ENCODE results near the gene BCAS3. TPM values are rescaled to one million over a fixed set of nuclear protein-coding genes. Genes with fewer than 3 reads are reported as not detected.
"Not testable (repeated sequence)": the region's sequence is repeated elsewhere in the genome, so short reads cannot be mapped to it uniquely, and the experiment has no call there.

BCAS3 gene
- polyA plus RNA-seq, 3 donors from 2014 or later = 26.3 to 53.8 (median 50.1) TPM

DNA sequence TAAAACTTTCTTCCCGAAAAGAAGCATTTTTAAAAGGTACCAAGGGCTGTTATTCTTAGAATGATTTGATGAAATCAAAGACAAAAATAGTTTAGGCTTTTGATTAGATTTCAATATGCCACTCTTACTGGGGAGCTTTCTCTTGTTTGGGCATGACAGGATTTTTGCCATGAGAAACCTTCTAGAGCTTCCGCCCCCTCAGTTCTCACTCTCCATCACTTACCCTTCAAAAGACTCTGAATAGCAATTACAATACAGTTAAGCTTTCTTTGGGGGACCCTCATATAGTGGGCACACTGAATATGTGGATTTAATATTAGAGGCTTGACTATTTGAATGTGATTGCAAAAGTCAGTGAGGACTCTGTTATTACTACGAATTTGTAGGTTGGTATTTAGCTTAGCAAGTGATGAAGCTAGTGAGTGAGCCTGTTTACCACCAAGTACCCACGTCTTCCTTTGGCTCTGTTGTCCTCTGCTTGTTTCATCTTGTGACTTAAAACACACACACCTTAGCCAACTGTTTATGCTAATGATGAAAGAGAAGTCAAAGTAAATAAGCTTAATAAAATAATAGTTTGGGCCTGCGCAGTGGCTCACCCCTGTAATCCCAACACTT is 563.3 kb downstream of the BCAS3 start:
- no peak overlapping the region for H3K27ac Mint-ChIP-seq
- DNase-seq = no peak
- no peak overlapping the region for H3K4me3 Mint-ChIP-seq
- H3K36me3 Mint-ChIP-seq = peaks cover 0 to 6% (median 0%) of the 10 kb centered on the region in 3 donors
- H3K4me1 Mint-ChIP-seq = no peaks in the 10 kb centered on the region
- no peaks in the 10 kb centered on the region for H3K9me3 Mint-ChIP-seq
- H3K27me3 Mint-ChIP-seq (ENCODE audit: low read depth in 3 of 3) = peaks cover 0 to 2% (median 0%) of the 10 kb centered on the region in 3 donors

DNA sequence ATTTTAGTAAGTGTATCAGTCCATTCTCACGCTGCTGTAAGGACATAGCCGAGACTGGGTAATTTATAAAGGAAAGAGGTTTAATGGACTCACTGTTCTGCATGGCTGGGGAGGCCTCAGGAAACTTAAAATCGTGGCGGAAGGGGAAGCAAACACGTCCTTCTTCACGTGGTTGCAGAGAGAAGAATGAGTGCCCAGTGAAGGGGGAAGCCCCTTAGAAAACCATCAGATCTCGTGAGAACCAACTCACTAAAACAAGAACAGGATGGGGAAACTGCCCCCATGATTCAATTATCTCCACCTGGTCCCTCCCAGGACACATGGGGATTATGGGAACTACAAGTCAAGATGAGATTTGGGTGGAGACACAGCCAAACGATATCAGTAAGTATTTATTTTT is 567.3 kb downstream of the BCAS3 start:
- not testable (repeated sequence) for H3K36me3 Mint-ChIP-seq, H3K4me3 Mint-ChIP-seq

GRCh38 chr17:61245706-61246135 is 568.1 kb downstream of the BCAS3 start:
- Mint-ChIP-seq H3K9me3 (no peaks in the 10 kb centered on the region), H3K36me3 (peaks cover 0 to 6% (median 0%) of the 10 kb centered on the region in 3 donors), H3K4me1 (peaks cover 10 to 20% of the 10 kb centered on the region in 2 donors), H3K27me3 (ENCODE audit: low read depth in 3 of 3) (peaks cover under 1 to 2% (median 2%) of the 10 kb centered on the region in 3 donors), H3K27ac (peak overlapping the region in 2 of 6 donors; percentile 40 to 69), H3K4me3 (no peak overlapping the region)
- DNase-seq = no peak

More for the DNA sequence above, 567.3 kb downstream of the BCAS3 start:
- DNase-seq; H3K9me3 Mint-ChIP-seq; H3K27ac Mint-ChIP-seq; H3K27me3 Mint-ChIP-seq (ENCODE audit: low read depth in 3 of 3): not testable (repeated sequence)
- H3K4me1 Mint-ChIP-seq = peaks cover 4 to 13% of the 10 kb centered on the region in 2 donors

- Mint-ChIP-seq H3K9me3 (no peaks in the 10 kb centered on the region), H3K4me3 (no peak overlapping the region), H3K4me1 (peaks cover 28 to 38% of the 10 kb centered on the region in 2 donors), H3K27me3 (ENCODE audit: low read depth in 3 of 3) (peaks cover 2 to 8% (median 5%) of the 10 kb centered on the region in 3 donors), H3K36me3 (peaks cover 0 to 6% (median 0%) of the 10 kb centered on the region in 3 donors), H3K27ac (peak overlapping the region in 1 of 6 donors; percentile 3)
- no peak for DNase-seq
These were observed 569.8 kb downstream of the BCAS3 start for GRCh38 chr17:61247439-61247838.

GRCh38 chr17:61248399-61248798 is 570.7 kb downstream of the BCAS3 start:
- Mint-ChIP-seq H3K36me3 (peaks cover 0 to 1% (median 0%) of the 10 kb centered on the region in 3 donors), H3K27ac (peak overlapping the region; percentile 7 to 95 (median 48)), H3K9me3 (no peaks in the 10 kb centered on the region), H3K4me1 (peaks cover 28 to 47% of the 10 kb centered on the region in 2 donors), H3K27me3 (ENCODE audit: low read depth in 3 of 3) (peaks cover 2 to 8% (median 3%) of the 10 kb centered on the region in 3 donors), H3K4me3 (no peak overlapping the region)
- no peak for DNase-seq

- Mint-ChIP-seq H3K4me1 (peaks cover 31 to 50% of the 10 kb centered on the region in 2 donors), H3K36me3 (peaks cover 0 to under 1% (median 0%) of the 10 kb centered on the region in 3 donors), H3K27me3 (ENCODE audit: low read depth in 3 of 3) (peaks cover 2 to 8% (median 3%) of the 10 kb centered on the region in 3 donors), H3K27ac (peak overlapping the region; percentile 81 to 97 (median 94)), H3K4me3 (no peak overlapping the region), H3K9me3 (no peaks in the 10 kb centered on the region)
- no peak for DNase-seq
These were observed 572.1 kb downstream of the BCAS3 start for GRCh38 chr17:61249649-61250299.

DNA sequence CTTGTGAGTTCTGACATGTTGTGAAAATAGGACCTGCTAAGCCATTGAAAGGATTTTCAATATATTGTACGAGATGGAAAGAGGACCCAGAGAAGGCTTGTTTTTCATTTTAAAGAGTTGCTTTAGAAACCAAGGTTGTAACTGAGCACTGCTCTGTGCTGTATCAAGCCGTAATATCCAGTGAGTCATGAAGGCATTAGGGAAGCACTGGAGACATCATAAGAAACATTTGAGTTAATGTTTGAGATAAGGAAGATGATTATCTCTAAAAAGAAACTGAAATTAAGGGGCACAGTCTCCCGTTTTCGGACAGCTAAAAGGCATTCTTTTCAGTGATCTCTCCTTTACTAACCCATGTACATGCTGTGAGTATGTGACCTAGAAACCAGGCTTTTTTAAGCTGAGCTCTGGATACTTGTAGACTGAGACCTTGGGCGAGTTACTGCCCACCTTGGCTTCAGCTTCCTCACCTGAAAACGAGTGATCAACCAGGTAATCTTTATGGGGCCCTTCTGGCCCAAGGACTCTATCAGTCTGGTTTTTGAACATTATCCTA is 572.8 kb downstream of the BCAS3 start:
- DNase-seq = no peak
- peaks cover 31 to 50% of the 10 kb centered on the region in 2 donors for H3K4me1 Mint-ChIP-seq
- H3K4me3 Mint-ChIP-seq = peak overlapping the region; percentile 18 to 57 (median 30)
- peaks cover 0 to 7% (median 0%) of the 10 kb centered on the region in 3 donors for H3K36me3 Mint-ChIP-seq
- peaks cover 2 to 8% (median 3%) of the 10 kb centered on the region in 3 donors for H3K27me3 Mint-ChIP-seq (ENCODE audit: low read depth in 3 of 3)
- H3K9me3 Mint-ChIP-seq = no peaks in the 10 kb centered on the region
- peak overlapping the region; percentile 81 to 97 (median 94) for H3K27ac Mint-ChIP-seq

DNA sequence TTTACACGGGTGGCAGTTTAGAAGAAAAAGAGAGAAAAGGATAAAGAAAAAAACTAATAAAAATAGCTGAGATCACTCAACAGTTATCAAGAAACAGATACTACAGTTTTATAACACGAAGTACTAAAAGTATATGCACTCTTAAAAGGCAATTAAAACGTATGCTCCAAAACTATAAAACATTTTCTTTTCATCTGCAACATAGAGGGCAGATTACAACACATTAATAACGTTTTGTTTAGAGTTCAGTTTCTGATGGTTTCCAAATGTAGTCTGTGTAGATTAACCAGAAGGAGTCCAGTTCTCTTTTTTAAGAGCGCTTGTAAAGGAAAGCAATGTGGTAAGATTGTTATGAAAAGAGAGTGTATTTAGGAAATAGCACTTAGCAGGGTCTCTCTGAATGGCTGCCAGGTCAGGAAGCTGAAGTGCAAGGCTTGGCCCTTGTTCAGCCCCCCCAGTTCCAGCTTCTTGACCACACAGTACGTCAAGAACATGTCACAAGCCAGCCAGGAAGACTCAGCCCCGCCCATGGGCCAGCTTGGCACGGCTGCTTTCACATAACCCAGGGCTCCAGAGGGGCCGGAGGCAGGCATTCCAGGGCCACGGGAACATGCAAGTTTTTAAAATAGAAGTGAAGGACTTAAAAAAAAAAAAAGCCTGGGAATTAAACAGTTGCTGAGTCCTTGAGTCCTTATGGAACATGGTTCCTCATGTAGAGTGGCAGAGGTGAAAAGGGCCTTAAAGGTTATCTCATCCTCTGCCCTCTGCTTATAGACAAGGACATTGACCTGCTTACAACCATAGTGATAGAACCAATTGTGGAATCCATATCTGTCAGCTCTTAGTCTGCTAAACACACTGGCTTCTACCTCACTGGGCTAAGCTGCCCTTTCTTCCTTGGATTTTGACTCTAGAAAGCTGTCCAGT is 574.6 kb downstream of the BCAS3 start:
- H3K9me3 Mint-ChIP-seq = no peaks in the 10 kb centered on the region
- H3K27me3 Mint-ChIP-seq (ENCODE audit: low read depth in 3 of 3) = peaks cover 0 to 8% (median 3%) of the 10 kb centered on the region in 3 donors
- peaks cover 0 to 8% (median 0%) of the 10 kb centered on the region in 3 donors for H3K36me3 Mint-ChIP-seq
- peak overlapping the region; percentile 44 to 81 (median 63) for H3K4me3 Mint-ChIP-seq
- DNase-seq = peak; percentile 85 to 90 (median 90)
- peak overlapping the region; percentile 81 to 97 (median 94) for H3K27ac Mint-ChIP-seq
- peaks cover 31 to 50% of the 10 kb centered on the region in 2 donors for H3K4me1 Mint-ChIP-seq

GRCh38 chr17:61253362-61253761 is 575.7 kb downstream of the BCAS3 start:
- peaks cover 30 to 45% of the 10 kb centered on the region in 2 donors for H3K4me1 Mint-ChIP-seq
- H3K36me3 Mint-ChIP-seq = peaks cover 0 to 13% (median 0%) of the 10 kb centered on the region in 3 donors
- H3K9me3 Mint-ChIP-seq = no peaks in the 10 kb centered on the region
- peaks cover 0 to 8% (median 3%) of the 10 kb centered on the region in 3 donors for H3K27me3 Mint-ChIP-seq (ENCODE audit: low read depth in 3 of 3)
- peak overlapping the region in 5 of 6 donors; percentile 92 to 97 (median 95) for H3K27ac Mint-ChIP-seq
- no peak overlapping the region for H3K4me3 Mint-ChIP-seq
- DNase-seq = no peak

- Mint-ChIP-seq H3K27ac (peak overlapping the region; percentile 23 to 97 (median 94)), H3K4me3 (no peak overlapping the region), H3K9me3 (no peaks in the 10 kb centered on the region), H3K27me3 (ENCODE audit: low read depth in 3 of 3) (peaks cover 0 to 8% (median 3%) of the 10 kb centered on the region in 3 donors), H3K4me1 (peaks cover 27 to 41% of the 10 kb centered on the region in 2 donors), H3K36me3 (peaks cover 0 to 13% (median 0%) of the 10 kb centered on the region in 3 donors)
- DNase-seq = no peak
These were observed 576.4 kb downstream of the BCAS3 start for GRCh38 chr17:61253937-61254574.

DNA sequence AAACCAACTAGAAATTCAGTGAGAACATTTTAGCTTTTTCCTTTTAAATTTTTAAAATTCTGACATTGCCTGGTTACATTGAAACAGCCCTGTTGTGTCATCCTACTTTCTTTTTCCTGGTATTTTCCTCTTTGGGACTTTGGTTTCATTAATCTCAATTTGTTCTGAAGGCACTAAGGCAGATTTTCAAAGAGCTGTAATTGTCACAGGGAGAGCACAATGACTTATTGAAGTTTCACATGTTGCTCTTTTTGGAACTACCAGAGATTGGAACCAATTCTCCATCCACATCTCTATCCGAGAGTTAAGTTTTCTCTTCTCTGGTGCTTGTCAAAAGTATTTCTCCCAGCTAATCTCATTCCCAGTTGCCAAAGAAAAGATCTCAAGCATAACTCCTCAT is 577.3 kb downstream of the BCAS3 start:
- no peaks in the 10 kb centered on the region for H3K9me3 Mint-ChIP-seq
- H3K4me1 Mint-ChIP-seq = peaks cover 27 to 38% of the 10 kb centered on the region in 2 donors
- peak overlapping the region in 5 of 6 donors; percentile 29 to 84 (median 75) for H3K27ac Mint-ChIP-seq
- H3K27me3 Mint-ChIP-seq (ENCODE audit: low read depth in 3 of 3) = peaks cover 0 to 8% (median 3%) of the 10 kb centered on the region in 3 donors
- peaks cover 0 to 13% (median 0%) of the 10 kb centered on the region in 3 donors for H3K36me3 Mint-ChIP-seq
- H3K4me3 Mint-ChIP-seq = no peak overlapping the region
- no peak for DNase-seq

DNA sequence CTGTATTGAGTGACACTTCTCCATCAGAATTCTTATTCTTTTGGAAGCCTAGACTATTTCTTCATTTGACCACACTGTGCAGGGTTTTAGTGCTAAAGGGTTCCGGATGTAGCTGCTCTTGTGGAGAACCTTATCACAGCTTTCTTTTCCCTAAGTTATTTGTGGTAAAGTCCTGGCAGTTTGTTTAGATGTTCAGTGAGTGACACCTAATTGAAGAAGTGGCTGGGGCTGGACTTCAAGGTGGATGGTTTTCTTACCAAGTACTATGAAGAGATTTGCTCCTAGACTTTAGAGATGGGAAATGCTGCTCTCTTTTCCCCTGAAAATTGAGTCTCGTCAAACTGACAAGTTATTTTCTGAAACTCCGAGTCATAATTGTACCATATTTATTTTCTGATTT is 578.0 kb downstream of the BCAS3 start:
- Mint-ChIP-seq H3K4me1 (peaks cover 21 to 30% of the 10 kb centered on the region in 2 donors), H3K9me3 (no peaks in the 10 kb centered on the region), H3K27ac (peak overlapping the region in 2 of 6 donors; percentile 75 to 76), H3K27me3 (ENCODE audit: low read depth in 3 of 3) (peaks cover 0 to 8% (median 3%) of the 10 kb centered on the region in 3 donors), H3K4me3 (no peak overlapping the region), H3K36me3 (peaks cover 0 to 13% (median 0%) of the 10 kb centered on the region in 3 donors)
- no peak for DNase-seq

Measured in immature natural killer cell (primary cell).